ENCODE measurements around the gene ORAI3.

- no peak for TF ChIP-seq CTCF (IDR thresholded peaks at IDR 0.05; ENCODE audit: poor library complexity)
- TF ChIP-seq EZH2 (IDR thresholded peaks at IDR 0.05; ENCODE audit: borderline replicate concordance), result no peak
- no peak for TF ChIP-seq EZH2phosphoT487 (IDR thresholded peaks at IDR 0.05; ENCODE audit: low read depth, severe bottlenecking, unreplicated experiment)
These were observed 4.2 kb downstream of the ORAI3 start for GRCh38 chr16:30953111-30953510.
